ENCODE data around the gene PROX2. TPM values are rescaled to one million over a fixed set of nuclear protein-coding genes. Genes with fewer than 3 reads are reported as not detected.

The PROX2 gene
- total and polyA plus RNA-seq, 2 donors (not counting 3 experiments of a cell fraction or from before 2014, with no cell fraction given), result 0.01 TPM; not detected in 1

DNA sequence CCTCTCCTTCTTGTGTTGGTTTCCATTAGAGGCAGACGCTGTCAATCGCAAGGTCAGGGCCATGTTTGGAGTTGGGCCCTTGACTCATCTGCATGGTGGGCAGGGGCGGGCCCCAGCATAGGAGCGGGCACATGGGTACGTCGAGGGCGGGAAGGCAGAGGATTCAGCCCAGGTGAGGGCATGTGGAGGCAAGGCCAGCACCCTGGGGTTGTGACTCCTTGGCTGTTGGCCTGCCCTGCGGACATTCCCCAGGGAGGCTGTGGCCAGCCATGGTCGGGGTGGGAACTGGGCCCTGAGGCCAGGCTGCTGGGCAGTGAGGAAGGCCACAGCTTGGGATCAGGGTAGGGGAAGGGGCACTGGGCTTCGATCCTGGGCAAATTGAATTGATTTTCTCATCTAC lies 36.9 kb upstream of the PROX2 start:
- Histone ChIP-seq H3K9ac (replicated peaks; ENCODE audit: extremely low read depth, insufficient read depth, low read length) (no peak overlapping the region), H3K4me1 (ENCODE audit: control insufficient read depth, extremely low read depth, insufficient read depth, low read length) (peaks cover 7% of the 10 kb centered on the region), H3K36me3 (ENCODE audit: control insufficient read depth in 2 of 2, extremely low read depth in 1 of 2, insufficient read depth in 2 of 2, low read length in 2 of 2) (no peaks in the 10 kb centered on the region), H2AFZ (ENCODE audit: low read depth, low read length) (no peak overlapping the region), H4K20me1 (replicated peaks; ENCODE audit: control insufficient read depth, extremely low read depth, insufficient read depth, low read length) (no peaks in the 10 kb centered on the region), H3K4me3 (replicated peaks in 1 of 3; ENCODE audit: insufficient read depth in 1 of 3, low read depth in 1 of 3, low read length in 3 of 3) (no peak overlapping the region), H3K27me3 (ENCODE audit: control insufficient read depth in 2 of 2, insufficient read depth in 2 of 2, low read length in 2 of 2) (no peaks in the 10 kb centered on the region), H3K79me2 (ENCODE audit: control insufficient read depth, insufficient read depth, low read length) (no peaks in the 10 kb centered on the region), H3K27ac (ENCODE audit: insufficient read depth, low read depth, low read length) (no peak overlapping the region), H3K4me2 (ENCODE audit: insufficient read depth, low read length) (no peak overlapping the region), H3K9me1 (replicated peaks; ENCODE audit: control insufficient read depth, extremely low read depth, insufficient read depth, low read length) (no peaks in the 10 kb centered on the region), H3K9me3 (replicated peaks; ENCODE audit: control insufficient read depth, insufficient read depth, low read length) (no peaks in the 10 kb centered on the region)
- TF ChIP-seq POLR2AphosphoS5 (IDR thresholded peaks at IDR 0.05; ENCODE audit: insufficient read depth, low read depth, low read length) (no peak), EZH2 (IDR thresholded peaks at IDR 0.05; ENCODE audit: borderline replicate concordance, low read depth, low read length, severe bottlenecking) (no peak), POLR2A (IDR thresholded peaks at IDR 0.05; ENCODE audit: low read depth, low read length) (no peak), JUN (IDR thresholded peaks at IDR 0.05; ENCODE audit: borderline replicate concordance, insufficient read depth, insufficient read length, low read depth) (no peak), GATA2 (IDR thresholded peaks at IDR 0.05; ENCODE audit: insufficient read depth, insufficient read length, low read depth, low read length) (no peak), FOS (IDR thresholded peaks at IDR 0.05; ENCODE audit: borderline replicate concordance, insufficient read depth, low read length) (no peak), MYC (IDR thresholded peaks at IDR 0.05; ENCODE audit: low read depth, low read length) (no peak)
- TF ChIP-seq, protein P1, sequence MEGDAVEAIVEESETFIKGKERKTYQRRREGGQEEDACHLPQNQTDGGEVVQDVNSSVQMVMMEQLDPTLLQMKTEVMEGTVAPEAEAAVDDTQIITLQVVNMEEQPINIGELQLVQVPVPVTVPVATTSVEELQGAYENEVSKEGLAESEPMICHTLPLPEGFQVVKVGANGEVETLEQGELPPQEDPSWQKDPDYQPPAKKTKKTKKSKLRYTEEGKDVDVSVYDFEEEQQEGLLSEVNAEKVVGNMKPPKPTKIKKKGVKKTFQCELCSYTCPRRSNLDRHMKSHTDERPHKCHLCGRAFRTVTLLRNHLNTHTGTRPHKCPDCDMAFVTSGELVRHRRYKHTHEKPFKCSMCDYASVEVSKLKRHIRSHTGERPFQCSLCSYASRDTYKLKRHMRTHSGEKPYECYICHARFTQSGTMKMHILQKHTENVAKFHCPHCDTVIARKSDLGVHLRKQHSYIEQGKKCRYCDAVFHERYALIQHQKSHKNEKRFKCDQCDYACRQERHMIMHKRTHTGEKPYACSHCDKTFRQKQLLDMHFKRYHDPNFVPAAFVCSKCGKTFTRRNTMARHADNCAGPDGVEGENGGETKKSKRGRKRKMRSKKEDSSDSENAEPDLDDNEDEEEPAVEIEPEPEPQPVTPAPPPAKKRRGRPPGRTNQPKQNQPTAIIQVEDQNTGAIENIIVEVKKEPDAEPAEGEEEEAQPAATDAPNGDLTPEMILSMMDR (IDR thresholded peaks at IDR 0.05; ENCODE audit: extremely low read depth in 1 of 2, insufficient read depth in 1 of 2, low read depth in 1 of 2, low read length in 2 of 2), result no peak
- TF ChIP-seq, protein P2, sequence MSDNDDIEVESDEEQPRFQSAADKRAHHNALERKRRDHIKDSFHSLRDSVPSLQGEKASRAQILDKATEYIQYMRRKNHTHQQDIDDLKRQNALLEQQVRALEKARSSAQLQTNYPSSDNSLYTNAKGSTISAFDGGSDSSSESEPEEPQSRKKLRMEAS (IDR thresholded peaks at IDR 0.05; ENCODE audit: insufficient read depth, insufficient read length), result no peak
- intact Hi-C loops (cut with micrococcal nuclease) (no loop called here), dilution Hi-C loops (cut with MboI; ENCODE audit: extremely low pct_ligation_motif_present, low sequenced_read_pairs) (no loop called here)
- no TSS peak for BruUV-seq (replicated peaks)
- ChIA-PET POLR2A (no interaction called here), CTCF (interaction anchor here (0.7 to 3.5 kb wide), 2 partner anchors 33 to 176 kb away, joined by 3 to 29 read pairs; no protein-coding TSS in a partner anchor)
- FAIRE-seq (no peak), DNase-seq (ENCODE audit: low read depth, low spot score) (no peak)
